HG03045 (cell line): ENCODE results near the gene SLC25A21.

Experiments used
- ATAC-seq: cut with Tn5 transposase; IDR thresholded peaks from one replicate; pipeline ENCODE4 v1.9.1; 2021; ENCODE audit warnings: mild to moderate bottlenecking, moderate library complexity; ENCODE audit not compliant: unreplicated experiment

The SLC25A21 gene

DNA sequence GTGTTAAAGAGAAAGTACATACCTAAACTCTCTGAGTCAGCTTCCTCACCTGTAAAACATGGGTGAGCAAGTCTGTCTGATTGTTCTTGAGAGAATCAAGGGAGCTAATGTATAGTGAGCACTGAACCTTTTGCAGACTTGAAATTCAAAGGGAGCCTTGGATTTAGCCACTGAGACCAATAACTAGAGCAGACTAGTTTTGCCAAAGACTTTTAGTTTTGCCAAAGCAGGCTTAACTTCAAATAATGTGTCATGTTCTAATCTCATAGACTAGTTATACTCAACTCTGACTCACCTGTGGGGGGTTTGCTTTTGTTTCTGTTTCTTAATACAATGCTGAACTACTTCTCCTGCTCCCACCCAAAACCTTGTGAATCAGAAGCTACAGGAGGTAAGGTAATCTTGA lies 123.7 kb downstream of the SLC25A21 start:
- no peak for ATAC-seq

DNA sequence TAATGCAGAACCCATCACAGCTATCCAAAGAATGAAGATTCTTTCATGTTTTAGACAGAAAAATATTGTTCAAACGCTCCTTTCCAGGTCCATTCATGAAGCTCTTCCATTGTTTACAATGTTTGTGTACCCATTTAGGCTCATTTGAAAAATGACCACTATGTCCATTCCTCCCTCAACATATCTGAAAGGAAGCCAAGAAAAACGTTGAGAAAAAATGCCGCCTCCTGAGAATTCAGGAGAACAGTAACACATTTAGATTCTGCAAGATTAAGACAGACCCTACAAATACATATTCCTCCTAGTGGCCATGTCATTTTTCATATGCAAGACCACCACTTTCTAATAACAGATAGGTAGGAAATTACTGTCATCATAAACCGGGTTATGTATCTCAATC lies 124.4 kb downstream of the SLC25A21 start:
- ATAC-seq, result no peak

DNA sequence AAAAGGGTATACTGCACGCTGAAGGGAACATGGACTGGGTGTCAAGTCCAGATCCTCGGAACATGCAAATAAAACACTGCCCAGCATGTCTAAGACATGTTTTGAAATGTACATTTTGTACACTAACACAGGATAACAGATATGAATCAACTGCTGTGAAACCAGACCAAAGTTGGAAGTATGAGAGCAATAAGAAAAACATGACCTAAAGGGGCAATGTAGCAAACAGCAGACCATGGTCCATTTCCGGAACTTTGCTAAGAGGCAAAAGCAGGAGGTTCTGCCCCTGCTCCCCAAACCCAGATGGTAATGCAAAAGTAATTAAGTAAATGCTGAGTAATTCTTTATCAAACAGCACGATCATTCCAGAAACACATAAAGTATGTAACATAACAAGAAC lies 125.2 kb downstream of the SLC25A21 start:
- ATAC-seq, result no peak

DNA sequence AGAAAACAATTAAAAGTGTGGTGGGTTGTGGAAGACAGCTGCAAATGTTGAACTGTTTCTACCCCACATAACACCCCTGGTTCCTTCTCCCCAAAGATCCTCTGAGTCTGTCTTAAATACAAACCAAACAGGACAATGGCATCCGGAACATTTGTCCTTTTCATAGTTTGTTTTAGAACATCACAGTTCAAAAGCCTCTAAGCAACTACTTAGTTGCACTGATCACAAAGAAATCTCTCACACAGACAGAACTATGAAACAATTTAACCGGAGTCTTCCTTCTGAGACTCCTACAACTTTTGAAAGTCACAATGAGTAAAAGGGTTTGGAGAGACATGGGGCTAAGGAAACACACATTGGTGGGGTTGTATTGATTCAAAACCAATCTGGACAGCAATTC lies 125.6 kb downstream of the SLC25A21 start:
- no peak for ATAC-seq

DNA sequence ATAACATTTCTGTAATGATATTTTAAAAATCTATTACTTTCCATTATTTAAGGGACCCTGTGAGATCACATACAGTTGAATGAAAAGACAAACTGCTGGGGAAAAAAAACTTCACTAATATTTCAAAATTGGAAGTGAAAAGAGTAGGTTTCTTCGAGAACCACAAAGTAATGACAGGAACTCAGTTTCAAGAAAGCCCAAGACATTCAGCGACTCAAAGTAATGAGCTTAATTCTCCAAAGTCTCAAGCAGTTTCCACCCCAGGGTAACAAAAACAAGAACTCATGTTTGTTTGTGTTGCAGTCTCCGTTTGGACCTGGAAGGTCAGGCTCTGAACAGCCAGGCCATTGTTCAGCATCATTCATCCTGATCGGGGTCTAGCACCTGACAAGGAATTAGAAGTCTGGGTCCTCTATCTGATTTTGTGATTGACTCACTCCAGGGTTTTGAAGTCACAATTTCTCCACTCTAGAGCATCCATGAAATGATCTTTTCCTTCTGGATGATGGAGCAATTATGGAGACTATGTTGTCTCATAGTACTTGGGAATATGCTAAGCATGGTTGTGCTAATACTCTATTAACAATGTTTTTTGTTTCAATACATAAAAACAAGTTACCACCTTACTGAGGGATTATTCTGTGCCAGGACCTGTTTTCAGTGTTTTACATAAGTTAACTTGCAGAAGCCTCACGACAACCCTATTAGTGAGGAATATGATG lies 126.9 kb downstream of the SLC25A21 start:
- ATAC-seq, result no peak

DNA sequence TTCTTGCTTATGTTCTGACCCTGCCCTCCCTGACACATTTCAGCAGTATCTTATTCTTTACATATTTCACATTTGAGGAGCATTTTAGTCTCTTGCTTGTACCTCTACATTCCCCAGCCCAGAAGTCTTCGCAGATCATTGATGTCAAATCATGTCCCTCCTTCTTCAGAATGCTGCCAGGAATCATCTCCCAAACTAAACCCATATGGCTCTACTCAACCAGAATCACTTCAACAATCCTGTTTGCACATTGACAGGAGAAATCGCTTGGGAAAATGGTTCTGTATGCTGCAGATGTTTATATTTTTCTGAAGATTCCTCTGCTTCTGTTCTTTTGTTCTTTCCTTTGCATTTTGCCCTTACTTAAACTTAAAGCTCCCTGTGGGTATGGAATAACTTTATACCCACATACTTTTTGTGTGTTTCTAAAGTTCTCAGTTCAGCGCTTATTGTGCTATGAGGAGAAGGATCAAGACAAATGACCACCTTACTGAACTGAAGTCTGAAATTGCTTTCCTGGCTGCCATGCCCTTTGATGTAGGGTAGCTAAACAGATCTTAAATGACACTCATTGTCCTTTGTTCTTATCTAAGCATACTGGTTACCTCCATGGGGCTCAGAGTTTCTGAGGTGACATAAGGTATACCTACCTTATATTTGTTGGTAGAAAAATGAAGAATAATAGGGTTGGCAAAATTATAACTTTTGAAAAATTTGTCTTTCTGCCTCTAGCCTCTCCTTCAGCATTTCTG lies 134.6 kb downstream of the SLC25A21 start:
- no peak for ATAC-seq

DNA sequence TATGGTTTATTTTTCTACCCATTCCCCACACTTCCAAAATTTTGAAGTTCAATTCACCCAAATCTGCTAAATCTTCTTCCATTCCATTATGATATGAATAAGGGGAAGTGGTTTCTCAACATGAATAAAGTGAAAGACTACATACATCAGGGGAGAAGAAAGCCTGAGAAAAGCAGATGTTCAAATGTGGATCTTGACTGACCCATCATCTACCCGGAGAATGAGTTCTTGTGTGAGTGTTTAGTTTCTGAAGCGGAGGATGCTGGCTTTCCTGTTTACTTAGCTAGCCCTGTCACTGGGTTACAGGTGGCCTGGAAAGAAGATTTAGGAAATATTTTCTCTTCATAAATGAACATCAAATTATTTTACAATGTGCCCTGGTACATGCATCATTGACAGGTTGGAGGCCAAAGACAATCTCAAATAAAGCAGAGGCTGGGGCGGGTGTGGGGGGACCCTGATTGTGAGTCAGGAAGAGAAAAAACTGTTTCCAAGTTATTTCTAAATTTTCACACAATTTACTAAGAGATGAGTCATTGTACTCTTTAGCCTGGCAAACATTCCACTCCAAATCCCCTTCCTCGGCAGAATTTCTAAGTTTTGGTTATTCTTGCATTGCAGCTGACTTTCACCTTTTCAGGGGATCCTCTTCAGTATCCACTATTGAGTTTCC lies 135.6 kb downstream of the SLC25A21 start:
- no peak for ATAC-seq

DNA sequence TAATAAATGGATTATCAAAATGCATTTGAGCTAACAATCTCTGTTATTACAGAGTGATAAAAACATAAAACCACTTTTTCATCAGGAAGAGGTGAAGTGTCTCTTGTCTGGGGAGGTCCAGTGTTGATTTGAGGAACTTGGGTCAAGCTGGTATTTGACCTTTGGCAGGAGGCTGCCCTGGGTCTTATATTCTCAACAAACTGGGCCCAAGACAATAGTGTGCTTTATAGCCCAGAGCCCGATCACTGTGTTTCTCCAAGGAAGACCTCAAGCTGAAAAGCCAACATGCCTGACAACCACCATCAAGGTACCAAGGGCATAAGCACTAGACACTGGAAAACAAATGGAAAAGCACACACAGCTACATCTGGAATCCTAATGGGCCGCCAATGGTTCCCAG lies 137.0 kb downstream of the SLC25A21 start:
- no peak for ATAC-seq

DNA sequence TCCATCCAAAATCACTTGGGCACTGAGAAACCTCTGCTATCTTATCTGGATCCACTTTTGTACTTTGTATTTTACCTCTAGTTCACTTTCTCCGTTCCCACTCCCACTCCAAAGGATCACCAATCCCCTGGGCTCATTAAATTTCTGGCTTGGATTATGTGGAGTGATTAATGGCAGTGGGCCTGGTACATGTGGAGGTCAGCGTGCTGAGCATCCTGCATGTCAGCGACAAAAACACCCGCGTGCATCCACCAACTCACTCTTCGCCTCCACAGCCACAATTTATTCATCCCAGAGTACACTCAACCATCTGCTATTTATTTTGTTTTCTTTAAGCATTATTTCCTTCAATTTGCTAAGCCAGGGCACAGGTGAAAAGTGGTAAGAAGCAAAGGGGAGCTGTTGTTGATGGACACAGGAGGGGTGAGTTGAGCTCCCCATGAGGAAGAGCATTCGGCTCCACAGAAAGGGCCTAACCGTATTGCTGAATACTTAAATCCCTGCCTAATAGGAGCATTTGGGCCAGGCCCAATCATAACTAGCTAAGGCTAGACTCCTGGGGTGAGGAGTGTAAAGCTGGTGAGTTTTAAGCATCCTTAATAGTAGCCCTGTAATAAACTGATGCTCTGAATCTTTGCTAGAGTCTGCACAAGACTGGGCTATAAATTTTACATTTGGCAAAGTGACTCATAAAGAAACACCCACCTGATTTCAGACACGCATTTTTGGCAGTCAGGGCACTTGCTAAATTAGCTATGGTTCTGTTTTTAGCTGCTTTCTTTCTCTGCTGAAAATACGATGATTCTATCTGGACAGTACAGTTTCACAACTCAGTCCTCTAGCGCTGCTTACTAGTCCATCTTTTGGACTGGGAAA lies 137.8 kb downstream of the SLC25A21 start:
- ATAC-seq, result no peak

DNA sequence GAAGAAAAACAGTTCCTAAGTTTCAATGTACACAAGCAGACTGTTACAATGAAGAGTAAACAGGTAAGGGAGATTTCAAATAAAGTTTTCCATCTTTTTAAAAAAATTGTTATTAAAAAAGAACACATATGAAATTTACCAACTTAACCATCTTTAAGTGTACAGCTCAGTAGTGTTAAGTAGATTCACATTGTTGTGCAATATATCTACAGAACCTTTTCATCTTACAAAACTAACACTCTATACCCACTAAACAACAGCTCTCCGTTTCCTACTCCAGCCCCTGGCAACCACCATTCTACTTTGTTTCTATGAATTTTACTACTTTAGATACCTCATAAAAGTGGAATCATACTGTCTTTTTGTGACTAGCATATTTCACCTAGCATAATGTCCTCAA lies 139.5 kb downstream of the SLC25A21 start:
- ATAC-seq, result no peak

DNA sequence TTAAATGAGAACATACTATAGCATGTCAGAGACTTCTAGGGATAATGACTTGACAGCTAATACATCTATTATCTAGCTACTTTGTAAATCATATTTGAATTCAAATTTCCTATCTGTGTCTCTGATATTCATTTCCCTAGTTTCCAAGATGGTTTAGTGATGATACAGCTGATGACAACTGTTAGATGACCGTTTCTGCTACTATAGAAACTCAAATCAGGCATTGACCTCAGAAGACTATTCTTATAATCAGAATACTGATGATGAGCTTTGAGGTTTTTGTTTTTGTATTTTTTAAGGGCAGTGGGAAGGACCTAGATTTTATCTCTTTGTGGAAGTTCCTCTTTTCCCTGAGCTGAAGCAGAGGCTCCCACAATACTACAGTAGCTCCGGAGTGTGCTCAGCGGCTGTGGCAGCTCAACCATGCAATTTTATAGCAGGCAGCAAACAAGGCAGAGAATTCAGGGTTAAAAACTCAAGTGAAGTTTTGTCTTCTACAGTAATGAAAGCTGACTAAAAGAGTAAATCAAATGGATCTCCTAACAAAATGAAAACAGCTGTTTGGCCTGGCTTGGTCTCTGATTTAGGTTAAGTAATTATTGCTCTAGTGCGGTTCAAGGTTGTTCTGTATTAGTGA lies 145.1 kb downstream of the SLC25A21 start:
- ATAC-seq, result no peak

DNA sequence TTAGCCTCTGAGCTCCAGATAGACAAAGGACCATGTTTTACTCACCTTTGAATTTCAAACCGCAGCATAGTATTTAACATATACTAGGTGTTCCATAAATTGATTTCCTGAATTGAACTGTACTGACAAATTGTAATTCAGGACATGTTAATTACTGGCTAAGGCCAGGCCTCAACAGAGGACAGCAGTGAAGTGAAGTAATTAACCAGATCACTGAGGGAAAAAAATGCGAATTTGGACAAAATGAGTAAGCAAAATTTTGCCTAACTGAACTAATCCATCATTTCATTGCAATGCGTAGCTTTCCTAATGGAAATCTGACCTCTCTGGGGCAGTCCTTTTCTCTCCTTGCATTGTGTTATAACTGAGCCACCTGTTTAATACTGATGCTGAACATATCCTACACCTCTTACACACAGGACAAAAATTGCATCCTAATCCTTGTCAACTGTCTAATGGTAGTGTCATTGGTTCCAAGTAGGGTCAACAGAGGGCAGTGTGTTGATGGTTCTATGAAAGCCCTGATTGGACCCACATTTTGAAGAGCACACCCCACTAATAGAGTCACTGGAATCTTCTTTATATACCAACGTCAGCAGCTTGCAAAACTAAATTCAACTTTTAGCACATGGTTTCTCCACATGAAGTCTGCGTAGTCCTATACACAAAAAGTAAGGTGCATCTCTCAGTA lies 148.4 kb downstream of the SLC25A21 start:
- ATAC-seq, result no peak

DNA sequence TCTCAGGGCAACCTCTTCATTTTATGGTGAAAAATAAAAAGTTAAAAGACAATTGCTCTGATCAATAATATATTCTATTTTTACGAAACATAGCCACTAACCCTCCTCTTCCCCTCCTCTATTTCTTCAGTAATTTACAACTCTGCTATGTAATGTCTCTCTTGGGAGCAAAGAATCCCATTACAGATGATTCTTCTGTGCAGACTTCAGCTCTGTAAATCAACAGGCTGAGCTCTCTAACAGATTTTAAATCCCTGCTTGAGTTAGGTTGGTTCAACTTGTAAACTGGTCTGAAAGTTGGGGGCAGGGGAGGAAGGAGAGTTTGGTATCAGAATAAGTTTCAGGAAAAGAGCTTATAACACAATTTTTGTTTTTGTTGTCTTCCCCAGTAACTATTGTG lies 151.0 kb downstream of the SLC25A21 start:
- ATAC-seq, result no peak

DNA sequence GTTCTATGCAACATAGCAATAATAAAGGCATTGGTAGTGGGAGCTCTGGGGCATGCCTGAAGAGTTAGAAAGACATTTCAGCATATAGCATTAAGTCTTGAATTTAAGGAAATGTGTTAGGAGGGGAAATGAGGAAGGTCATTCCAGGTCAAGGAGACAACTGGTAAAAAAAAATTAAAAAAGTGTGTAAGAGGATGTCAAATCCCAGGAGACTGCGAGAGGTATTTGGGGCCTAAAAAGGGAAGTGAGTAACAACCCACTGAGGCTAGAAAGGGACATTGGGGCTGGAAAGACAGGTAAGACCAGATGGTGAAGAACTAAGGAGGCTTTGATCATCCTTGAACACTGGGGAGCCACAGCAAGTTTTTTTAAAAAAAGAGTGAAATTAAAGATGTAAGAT lies 152.9 kb downstream of the SLC25A21 start:
- no peak for ATAC-seq

DNA sequence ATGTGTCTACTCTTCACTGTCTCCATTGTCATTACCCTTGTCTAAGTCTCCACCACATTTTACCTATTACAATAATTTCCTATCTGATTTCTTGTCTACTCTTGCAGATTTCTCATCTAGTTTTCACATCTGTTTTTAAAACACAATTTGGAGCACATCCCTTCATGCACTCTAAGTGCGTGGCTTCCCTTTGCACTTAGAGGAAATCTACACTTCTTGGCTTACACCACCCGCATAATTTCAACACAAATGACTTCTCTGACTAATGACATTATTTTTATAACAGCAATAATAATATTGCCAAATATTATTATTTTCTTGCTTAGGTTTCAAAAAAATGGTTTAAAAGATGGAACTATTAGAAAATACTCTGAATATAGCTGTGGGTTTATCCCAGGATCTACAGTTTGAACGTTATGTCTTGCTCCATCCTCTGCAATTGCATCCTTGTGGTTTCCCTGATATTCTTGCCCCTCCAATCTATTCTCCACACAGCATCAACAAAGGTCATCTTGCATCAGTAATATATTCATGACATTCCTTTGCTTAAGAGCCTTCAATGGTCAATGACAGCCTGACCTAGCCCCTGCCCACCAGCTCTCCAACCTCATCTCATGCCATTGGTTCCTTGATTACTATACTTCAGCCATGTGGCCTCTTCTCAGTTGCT lies 153.7 kb downstream of the SLC25A21 start:
- ATAC-seq, result no peak

DNA sequence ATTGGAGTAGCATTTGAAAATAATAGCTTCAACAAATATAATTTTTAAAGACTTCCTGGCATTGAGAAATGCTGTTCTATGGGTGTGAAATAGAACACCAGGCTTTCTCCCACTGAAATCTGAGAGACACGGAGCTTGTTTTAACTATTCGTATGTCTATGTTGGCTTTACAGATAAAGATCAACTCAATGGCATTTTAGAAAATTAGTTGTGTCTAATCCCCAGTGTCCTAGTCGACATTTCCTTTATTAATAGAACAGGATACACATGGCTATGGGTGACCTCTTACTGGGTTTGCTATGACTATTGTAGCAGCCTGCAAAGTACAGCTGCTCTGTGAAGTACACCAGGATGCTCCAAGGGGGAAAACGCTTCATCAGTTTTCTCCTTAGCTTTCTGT lies 159.3 kb downstream of the SLC25A21 start:
- no peak for ATAC-seq

DNA sequence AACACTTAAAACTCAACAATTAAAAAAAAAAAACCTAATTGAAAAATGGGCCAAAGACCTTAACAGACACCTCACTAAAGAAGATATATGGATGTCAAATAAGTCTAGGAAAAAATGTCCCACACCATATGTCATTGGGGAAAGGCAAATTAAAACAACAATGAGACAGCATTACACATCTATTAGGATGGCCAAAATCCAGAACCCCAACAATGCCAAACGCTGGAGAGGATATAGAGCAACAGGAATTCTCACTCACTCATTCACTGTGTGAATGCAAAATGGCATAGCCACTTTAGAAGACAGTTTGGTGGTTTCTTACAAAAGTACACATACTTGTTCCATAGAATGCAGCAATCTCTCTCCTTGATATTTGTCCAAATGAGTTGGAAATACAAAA lies 173.7 kb downstream of the SLC25A21 start:
- ATAC-seq, result no peak

DNA sequence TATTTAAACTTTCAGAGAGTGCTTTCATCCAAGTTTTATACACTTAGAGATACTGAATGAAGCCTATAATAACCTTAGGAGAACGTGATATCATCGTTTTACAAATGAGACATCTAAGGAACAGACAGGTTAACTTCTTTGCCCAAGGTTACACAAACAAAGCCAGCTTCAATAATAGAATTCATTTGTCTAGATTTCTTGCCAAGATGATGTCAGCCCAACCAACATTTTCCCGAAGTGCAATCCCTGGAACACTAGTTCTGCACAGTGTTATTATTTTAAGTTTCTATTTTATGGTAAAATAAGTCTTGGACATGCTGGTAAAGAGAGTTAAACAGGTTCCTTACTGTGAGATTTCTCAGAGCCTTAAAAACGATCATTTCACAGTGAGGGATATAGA lies 174.6 kb downstream of the SLC25A21 start:
- no peak for ATAC-seq

DNA sequence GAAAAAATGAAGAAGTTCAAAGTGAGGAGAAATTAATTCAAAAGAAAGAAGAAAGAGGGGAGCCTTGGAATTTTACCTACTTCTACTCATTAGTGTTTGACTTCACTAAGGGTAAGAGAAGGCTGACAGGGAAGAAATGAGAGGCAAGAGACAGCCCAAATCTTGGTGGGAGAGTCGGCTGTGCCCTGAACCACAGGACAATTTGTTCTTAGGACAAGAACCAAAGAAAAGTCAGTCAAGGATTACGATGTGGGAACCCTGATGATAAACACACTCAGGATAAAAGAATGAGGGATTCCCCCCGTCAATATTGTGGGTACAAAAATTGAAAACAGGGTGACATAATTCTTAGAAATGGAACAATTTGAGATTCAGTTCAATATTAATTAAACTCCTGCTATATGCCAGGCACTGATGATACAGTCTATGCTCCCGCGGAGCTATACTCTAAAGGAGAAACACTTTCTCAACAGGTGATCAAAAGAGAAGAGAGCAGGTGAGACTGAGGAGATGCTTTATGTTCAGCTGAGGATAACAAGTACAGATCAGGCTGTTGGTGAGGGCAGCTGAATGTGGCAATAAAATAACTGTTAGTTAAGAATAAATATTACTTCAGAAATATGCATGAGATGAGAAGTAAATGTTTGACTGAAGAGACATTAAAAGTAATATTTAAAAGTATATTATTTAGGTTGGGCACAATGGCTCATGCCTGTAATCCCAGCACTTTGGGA lies 175.4 kb downstream of the SLC25A21 start:
- no peak for ATAC-seq
